Chondrocyte (in vitro differentiated cells): ENCODE measurements around the gene PSTPIP1. TPM values are rescaled to one million over a fixed set of nuclear protein-coding genes. Genes with fewer than 3 reads are reported as not detected.
A peak's percentile ranks its signal among the peaks of the same experiment; 100 is the strongest.

Experiments
- DNase-seq: peaks from one replicate; pipeline ENCODE4 v3.0.0; 2021; ENCODE audit warnings: mixed read lengths, low spot score
- H3K27ac Mint-ChIP-seq: one replicate; pipeline ENCODE4 v1.8.0; 2021; ENCODE audit warnings: mild to moderate bottlenecking, moderate library complexity, mixed read lengths; ENCODE audit not compliant: unreplicated experiment
- H3K27me3 Mint-ChIP-seq: 2 replicates; pipeline ENCODE4 v1.8.0; 2021; ENCODE audit warnings: low read depth, mixed read lengths
- H3K36me3 Mint-ChIP-seq: 2 replicates; pipeline ENCODE4 v1.8.0; 2021; ENCODE audit warnings: low read depth, mixed read lengths
- H3K4me1 Mint-ChIP-seq: 2 replicates; pipeline ENCODE4 v1.8.0; 2021; ENCODE audit warnings: low read depth, mild to moderate bottlenecking, mixed read lengths
- H3K4me3 Mint-ChIP-seq: one replicate; pipeline ENCODE4 v1.8.0; 2021; ENCODE audit warnings: mild to moderate bottlenecking, moderate library complexity, mixed read lengths; ENCODE audit not compliant: unreplicated experiment
- H3K9me3 Mint-ChIP-seq: 2 replicates; pipeline ENCODE4 v1.8.0; 2021; ENCODE audit warnings: low read depth, mixed read lengths
- CTCF ChIP-seq: fragments of 200-600 bp; sonication (generic); IDR thresholded peaks from 2 replicates; pipeline ENCODE4 v1.5.0; 2021; ENCODE audit warnings: antibody characterized with exemption, mild to moderate bottlenecking, moderate library complexity
- total RNA-seq: library from RNA; stranded (reverse); gene quantifications from 3 replicates; pipeline ENCODE4 v1.2.1, GENCODE V29; 2021

The PSTPIP1 gene
- total RNA-seq, 1 donor from 2014 or later, result not detected

- Mint-ChIP-seq H3K36me3 (peaks cover 2% of the 10 kb centered on the region), H3K27ac (no peak overlapping the region), H3K4me3 (no peak overlapping the region), H3K9me3 (no peaks in the 10 kb centered on the region), H3K27me3 (no peaks in the 10 kb centered on the region), H3K4me1 (peaks cover 9% of the 10 kb centered on the region)
- peak; percentile 84 for DNase-seq
- TF ChIP-seq CTCF, result no peak
These were observed 35.4 kb downstream of the PSTPIP1 start for GRCh38 chr15:77030048-77030927.

- DNase-seq, result peak; percentile 86
- H3K9me3 Mint-ChIP-seq, result no peaks in the 10 kb centered on the region
- peaks cover 10% of the 10 kb centered on the region for H3K4me1 Mint-ChIP-seq
- no peak overlapping the region for H3K27ac Mint-ChIP-seq
- H3K27me3 Mint-ChIP-seq, result no peaks in the 10 kb centered on the region
- no peak for TF ChIP-seq CTCF
- no peak overlapping the region for H3K4me3 Mint-ChIP-seq
- H3K36me3 Mint-ChIP-seq, result peaks cover 3% of the 10 kb centered on the region
These were observed 36.0 kb downstream of the PSTPIP1 start for GRCh38 chr15:77030928-77031375.

GRCh38 chr15:77031376-77032050 lies 36.6 kb downstream of the PSTPIP1 start:
- DNase-seq, result peak; percentile 78
- Mint-ChIP-seq H3K27ac (no peak overlapping the region), H3K9me3 (no peaks in the 10 kb centered on the region), H3K4me1 (peaks cover 13% of the 10 kb centered on the region), H3K36me3 (peaks cover 6% of the 10 kb centered on the region), H3K27me3 (no peaks in the 10 kb centered on the region), H3K4me3 (no peak overlapping the region)
- no peak for TF ChIP-seq CTCF

GRCh38 chr15:77032052-77032646 lies 37.2 kb downstream of the PSTPIP1 start:
- Mint-ChIP-seq H3K9me3 (no peaks in the 10 kb centered on the region), H3K4me3 (no peak overlapping the region), H3K27ac (no peak overlapping the region), H3K36me3 (peaks cover 6% of the 10 kb centered on the region), H3K4me1 (peaks cover 13% of the 10 kb centered on the region), H3K27me3 (no peaks in the 10 kb centered on the region)
- DNase-seq, result peak; percentile 85
- no peak for TF ChIP-seq CTCF
